NCI-H460 (cell line): ENCODE measurements around the gene BEST1. TPM values are rescaled to one million over a fixed set of nuclear protein-coding genes. Genes with fewer than 3 reads are reported as not detected.

Experiments
- DNase-seq: peaks from one replicate; pipeline ENCODE4 v3.0.0-alpha.2; 2016; ENCODE audit warnings: low read depth; ENCODE audit errors: extremely low read depth
- polyA plus RNA-seq: library from polyadenylated mRNA; depleted of rRNA; stranded (reverse); fragments of >200 nt; gene quantifications from 2 replicates; pipeline ENCODE4 v1.2.3, GENCODE V29; 2014; cell fraction: nucleus; rRNA removed
- total RNA-seq: library from RNA; depleted of rRNA; stranded (reverse); fragments of >200 nt; shearing (Covaris generic); gene quantifications from 2 replicates; pipeline ENCODE4 v1.2.3, GENCODE V29; 2014; rRNA removed

Gene BEST1
- 10.7 and 11.0 TPM in 2 replicates for total RNA-seq
- polyA plus RNA-seq: 5.8 and 11.2 TPM in 2 replicates

GRCh38 chr11:61950035-61950547 lies at the start of gene BEST1:
Gene BEST1, plus strand, starts transcription at chr11:61950351. Its CDS starts 1,456 bp downstream, at chr11:61951807.
- DNase-seq: no peak

GRCh38 chr11:61901397-61901796 lies 48.8 kb upstream of the BEST1 start:
- DNase-seq: no peak

GRCh38 chr11:61902313-61902712 lies 47.8 kb upstream of the BEST1 start:
- no peak for DNase-seq

- no peak for DNase-seq
Measured at GRCh38 chr11:61903845-61904244, 46.3 kb upstream of the BEST1 start.

- DNase-seq: no peak
Measured at GRCh38 chr11:61904539-61905048, 45.6 kb upstream of the BEST1 start.

GRCh38 chr11:61905067-61905696 lies 45.0 kb upstream of the BEST1 start:
- DNase-seq: no peak

GRCh38 chr11:61905801-61906521 lies 44.2 kb upstream of the BEST1 start:
- DNase-seq: no peak

- no peak for DNase-seq
Measured at GRCh38 chr11:61906522-61906909, 43.6 kb upstream of the BEST1 start.

GRCh38 chr11:61907282-61907681 lies 42.9 kb upstream of the BEST1 start:
- no peak for DNase-seq

GRCh38 chr11:61907871-61908729 lies 42.1 kb upstream of the BEST1 start:
- no peak for DNase-seq

GRCh38 chr11:61908730-61909316 lies 41.3 kb upstream of the BEST1 start:
- DNase-seq: no peak

- DNase-seq: no peak
Measured at GRCh38 chr11:61910187-61911127, 39.7 kb upstream of the BEST1 start.

GRCh38 chr11:61911128-61911700 lies 38.9 kb upstream of the BEST1 start:
- no peak for DNase-seq

GRCh38 chr11:61911701-61912529 lies 38.2 kb upstream of the BEST1 start:
- DNase-seq: no peak

- DNase-seq: no peak
Measured at GRCh38 chr11:61912530-61912898, 37.6 kb upstream of the BEST1 start.

GRCh38 chr11:61912991-61913698 lies 37.0 kb upstream of the BEST1 start:
- DNase-seq: no peak

GRCh38 chr11:61913699-61914395 lies 36.3 kb upstream of the BEST1 start:
- no peak for DNase-seq
